OCI-LY7 (cell line): ENCODE results near the gene YAF2. TPM values are rescaled to one million over a fixed set of nuclear protein-coding genes. Genes with fewer than 3 reads are reported as not detected.
A peak's percentile ranks its signal among the peaks of the same experiment; 100 is the strongest.

Experiments used
- BruUV-seq: library from RNA; stranded (reverse); fragments of 400-500 nt; replicated peaks from 2 replicates; lab custom pipeline; 2021; lab: Mats Ljungman, UMichigan
- CTCF ChIA-PET: fragments of 300-600 bp; sonication (Branson Sonifier 250); formaldehyde crosslinking; loops from one replicate; lab custom pipeline; 2022; ENCODE audit warnings: antibody characterized with exemption; ENCODE audit not compliant: unreplicated experiment; lab: Charles Lee
- POLR2A ChIA-PET: fragments of 300-600 bp; sonication (Branson Sonifier 250); formaldehyde crosslinking; loops from one replicate; lab custom pipeline; 2022; ENCODE audit warnings: antibody characterized with exemption; lab: Charles Lee
- DNase-seq: peaks from one replicate; pipeline ENCODE4 v3.0.0-alpha.2; 2015; ENCODE audit warnings: low spot score
- H2AFZ ChIP-seq: fragments of 200-600 bp; sonication (generic), shearing (Covaris generic); 2 replicates; pipeline ENCODE4 v1.6.1; 2014; ENCODE audit warnings: mild to moderate bottlenecking, antibody characterized with exemption, low read length, moderate library complexity
- H3K27ac ChIP-seq: fragments of 200-600 bp; sonication (generic); 2 replicates; pipeline ENCODE4 v1.5.1; 2014; ENCODE audit warnings: mixed run types, low read depth, mild to moderate bottlenecking, moderate library complexity, low read length, inconsistent platforms; ENCODE audit not compliant: poor library complexity, severe bottlenecking
- H3K36me3 ChIP-seq: fragments of 200-600 bp; sonication (generic); 2 replicates; pipeline ENCODE4 v1.6.1; 2014; ENCODE audit warnings: mild to moderate bottlenecking, antibody characterized with exemption, low read length, moderate library complexity, mixed read lengths; ENCODE audit not compliant: insufficient read depth
- H3K4me1 ChIP-seq: fragments of 200-600 bp; sonication (generic); 2 replicates; pipeline ENCODE4 v1.5.1; 2014; ENCODE audit warnings: mild to moderate bottlenecking, low read length; ENCODE audit not compliant: insufficient read depth, poor library complexity, severe bottlenecking
- H3K4me2 ChIP-seq: fragments of 200-600 bp; sonication (generic); 2 replicates; pipeline ENCODE4 v1.6.1; 2014; ENCODE audit warnings: mild to moderate bottlenecking, low read length
- H3K4me3 ChIP-seq: fragments of 200-600 bp; sonication (generic); 2 replicates; pipeline ENCODE4 v1.5.1; 2014; ENCODE audit warnings: mild to moderate bottlenecking, low read depth, low read length; ENCODE audit not compliant: poor library complexity, severe bottlenecking
- H3K79me2 ChIP-seq: fragments of 200-600 bp; sonication (generic); 2 replicates; pipeline ENCODE4 v1.6.1; 2016; ENCODE audit warnings: low read depth, mild to moderate bottlenecking, low read length, moderate library complexity, mixed read lengths; ENCODE audit not compliant: insufficient read depth
- H3K9me2 ChIP-seq: fragments of 200-600 bp; sonication (generic); 2 replicates; pipeline ENCODE4 v1.6.1; 2016; ENCODE audit warnings: mild to moderate bottlenecking, low read length, mixed read lengths; ENCODE audit not compliant: insufficient read depth
- H3K9me3 ChIP-seq: fragments of 200-600 bp; sonication (generic); 2 replicates; pipeline ENCODE4 v1.6.1; 2014; ENCODE audit warnings: mild to moderate bottlenecking, mixed run types, low read length, mixed read lengths
- H4K20me1 ChIP-seq: fragments of 200-600 bp; sonication (generic); 2 replicates; pipeline ENCODE4 v1.6.1; 2014; ENCODE audit warnings: mild to moderate bottlenecking, antibody characterized with exemption, low read length, moderate library complexity, mixed read lengths; ENCODE audit not compliant: insufficient read depth
- EZH2phosphoT487 ChIP-seq: fragments of 200-600 bp; sonication (generic); IDR thresholded peaks from 2 replicates; pipeline ENCODE4 v1.6.1; 2018; ENCODE audit warnings: low read depth, borderline replicate concordance, mild to moderate bottlenecking, mixed run types, antibody characterized with exemption, low read length, moderate library complexity, mixed read lengths
- intact Hi-C: fragments of 100-400 bp; cut with micrococcal nuclease; formaldehyde crosslinking; loops from one replicate; pipeline ENCODE4 v1.10.0; 2022; ENCODE audit not compliant: unreplicated experiment
- total RNA-seq, 2 experiments: library from RNA; depleted of rRNA in 1 of 2; stranded (reverse); fragments of >200 nt in 1 of 2; shearing (Covaris generic) in 1 of 2; gene quantifications; 2 replicates each; pipeline ENCODE4 v1.2.3, GENCODE V29; 2014 to 2022
- TF ChIP-seq, protein P1 (sequence below): fragments of 200-600 bp; sonication (generic); conservative IDR thresholded peaks from 2 replicates; pipeline ENCODE4 v1.5.1; 2014; ENCODE audit warnings: mild to moderate bottlenecking, antibody characterized with exemption, low read length, moderate library complexity, mixed read lengths

YAF2 gene
- total RNA-seq, 2 experiments from 2014 or later = 16.2 to 43.6 TPM

DNA sequence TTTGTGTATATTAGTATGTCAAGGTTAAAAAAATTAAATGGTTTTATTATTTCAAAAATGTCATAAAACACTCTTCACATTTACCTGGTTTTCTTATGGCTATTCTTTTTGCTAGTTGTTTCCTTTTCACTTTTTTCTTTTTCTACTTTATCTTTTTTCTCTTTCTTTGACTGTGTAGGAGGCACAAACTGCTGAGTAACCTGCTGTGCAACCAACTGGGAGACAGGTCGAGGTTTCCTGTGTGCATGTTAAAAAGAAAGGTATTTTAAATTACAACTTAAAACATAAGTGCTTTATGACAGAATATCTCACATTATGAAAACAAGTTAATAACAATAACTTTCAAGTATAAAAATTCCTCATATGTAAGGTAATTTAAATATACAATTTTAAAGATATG is 76.5 kb downstream of the YAF2 start:
- Histone ChIP-seq H3K79me2 (no peaks in the 10 kb centered on the region), H3K4me3 (no peak overlapping the region), H3K27ac (no peak overlapping the region), H2AFZ (no peak overlapping the region), H3K9me2 (no peaks in the 10 kb centered on the region), H4K20me1 (no peaks in the 10 kb centered on the region), H3K4me1 (no peaks in the 10 kb centered on the region), H3K4me2 (no peak overlapping the region), H3K36me3 (peaks cover 23% of the 10 kb centered on the region), H3K9me3 (no peaks in the 10 kb centered on the region)
- no peak for TF ChIP-seq EZH2phosphoT487
- TF ChIP-seq, protein P1, sequence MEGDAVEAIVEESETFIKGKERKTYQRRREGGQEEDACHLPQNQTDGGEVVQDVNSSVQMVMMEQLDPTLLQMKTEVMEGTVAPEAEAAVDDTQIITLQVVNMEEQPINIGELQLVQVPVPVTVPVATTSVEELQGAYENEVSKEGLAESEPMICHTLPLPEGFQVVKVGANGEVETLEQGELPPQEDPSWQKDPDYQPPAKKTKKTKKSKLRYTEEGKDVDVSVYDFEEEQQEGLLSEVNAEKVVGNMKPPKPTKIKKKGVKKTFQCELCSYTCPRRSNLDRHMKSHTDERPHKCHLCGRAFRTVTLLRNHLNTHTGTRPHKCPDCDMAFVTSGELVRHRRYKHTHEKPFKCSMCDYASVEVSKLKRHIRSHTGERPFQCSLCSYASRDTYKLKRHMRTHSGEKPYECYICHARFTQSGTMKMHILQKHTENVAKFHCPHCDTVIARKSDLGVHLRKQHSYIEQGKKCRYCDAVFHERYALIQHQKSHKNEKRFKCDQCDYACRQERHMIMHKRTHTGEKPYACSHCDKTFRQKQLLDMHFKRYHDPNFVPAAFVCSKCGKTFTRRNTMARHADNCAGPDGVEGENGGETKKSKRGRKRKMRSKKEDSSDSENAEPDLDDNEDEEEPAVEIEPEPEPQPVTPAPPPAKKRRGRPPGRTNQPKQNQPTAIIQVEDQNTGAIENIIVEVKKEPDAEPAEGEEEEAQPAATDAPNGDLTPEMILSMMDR = no peak
- POLR2A ChIA-PET = interaction anchor here (0.5 to 0.9 kb wide), 4 partner anchors 18 to 1487 kb away, joined by 3 to 6 read pairs (median 4); no protein-coding TSS in a partner anchor
- CTCF ChIA-PET = no interaction called here
- intact Hi-C loops = no loop called here
- DNase-seq = no peak
- BruUV-seq = no TSS peak

DNA sequence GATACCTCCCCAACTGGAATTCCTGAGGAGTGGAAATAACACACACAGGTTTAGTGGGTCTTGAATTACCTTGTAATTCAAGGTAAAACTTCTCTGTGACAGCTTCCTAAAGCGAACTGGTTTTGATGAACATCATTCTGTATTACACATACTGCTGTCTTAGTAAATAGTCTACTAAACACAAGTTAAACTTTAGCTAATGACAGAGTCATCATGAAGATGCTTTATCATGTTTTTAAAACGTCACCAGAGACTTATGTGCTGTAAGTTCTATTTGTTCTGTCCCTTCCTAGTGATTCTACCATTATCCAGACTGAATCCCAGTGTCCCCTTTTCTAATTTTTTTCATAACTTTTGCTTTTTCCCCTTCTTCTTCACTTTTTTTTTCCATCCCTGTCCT is 81.8 kb downstream of the YAF2 start:
- H3K27ac ChIP-seq = no peak overlapping the region
- no peak overlapping the region for H2AFZ ChIP-seq
- CTCF ChIA-PET = no interaction called here
- TF ChIP-seq, protein P1 = no peak
- TF ChIP-seq EZH2phosphoT487 = no peak
- H3K9me2 ChIP-seq = no peaks in the 10 kb centered on the region
- H4K20me1 ChIP-seq = no peaks in the 10 kb centered on the region
- no peaks in the 10 kb centered on the region for H3K4me1 ChIP-seq
- no peaks in the 10 kb centered on the region for H3K9me3 ChIP-seq
- intact Hi-C loops = no loop called here
- H3K79me2 ChIP-seq = no peaks in the 10 kb centered on the region
- peaks cover 21% of the 10 kb centered on the region for H3K36me3 ChIP-seq
- no peak for DNase-seq
- BruUV-seq = no TSS peak
- H3K4me2 ChIP-seq = no peak overlapping the region
- POLR2A ChIA-PET = no interaction called here
- H3K4me3 ChIP-seq = no peak overlapping the region

- no peak for DNase-seq
- peak overlapping the region; percentile 99 for H3K4me2 ChIP-seq
- H4K20me1 ChIP-seq = peaks cover 14% of the 10 kb centered on the region
- H3K9me3 ChIP-seq = no peaks in the 10 kb centered on the region
- H3K4me1 ChIP-seq = peaks cover 23% of the 10 kb centered on the region
- peaks cover 35% of the 10 kb centered on the region for H3K79me2 ChIP-seq
- peak overlapping the region; percentile 98 for H3K4me3 ChIP-seq
- peak overlapping the region; percentile 93 for H2AFZ ChIP-seq
- ChIA-PET CTCF (no interaction called here), POLR2A (interaction anchor here (0.7 to 1.0 kb wide), 7 partner anchors 9 to 709 kb away, joined by 3 to 6 read pairs (median 4); no protein-coding TSS in a partner anchor)
- intact Hi-C loops = loop anchor here (2.0 kb wide), 1 partner anchor 91 kb away; no protein-coding TSS in a partner anchor
- H3K36me3 ChIP-seq = no peaks in the 10 kb centered on the region
- no peaks in the 10 kb centered on the region for H3K9me2 ChIP-seq
- BruUV-seq = no TSS peak
- no peak overlapping the region for H3K27ac ChIP-seq
- TF ChIP-seq EZH2phosphoT487 = no peak
- TF ChIP-seq, protein P1 = peak; percentile 52; the same call in 1 of the 2 replicates
Measured at GRCh38 chr12:42145552-42146215, 92.4 kb downstream of the YAF2 start.
